Measurements from ENCODE around the gene DNAJC4. TPM values are rescaled to one million over a fixed set of nuclear protein-coding genes. Genes with fewer than 3 reads are reported as not detected.
A peak's percentile ranks its signal among the peaks of the same experiment; 100 is the strongest.

DNAJC4 gene
- total RNA-seq, 1 experiment from 2014 or later, result 32.0 TPM

DNA sequence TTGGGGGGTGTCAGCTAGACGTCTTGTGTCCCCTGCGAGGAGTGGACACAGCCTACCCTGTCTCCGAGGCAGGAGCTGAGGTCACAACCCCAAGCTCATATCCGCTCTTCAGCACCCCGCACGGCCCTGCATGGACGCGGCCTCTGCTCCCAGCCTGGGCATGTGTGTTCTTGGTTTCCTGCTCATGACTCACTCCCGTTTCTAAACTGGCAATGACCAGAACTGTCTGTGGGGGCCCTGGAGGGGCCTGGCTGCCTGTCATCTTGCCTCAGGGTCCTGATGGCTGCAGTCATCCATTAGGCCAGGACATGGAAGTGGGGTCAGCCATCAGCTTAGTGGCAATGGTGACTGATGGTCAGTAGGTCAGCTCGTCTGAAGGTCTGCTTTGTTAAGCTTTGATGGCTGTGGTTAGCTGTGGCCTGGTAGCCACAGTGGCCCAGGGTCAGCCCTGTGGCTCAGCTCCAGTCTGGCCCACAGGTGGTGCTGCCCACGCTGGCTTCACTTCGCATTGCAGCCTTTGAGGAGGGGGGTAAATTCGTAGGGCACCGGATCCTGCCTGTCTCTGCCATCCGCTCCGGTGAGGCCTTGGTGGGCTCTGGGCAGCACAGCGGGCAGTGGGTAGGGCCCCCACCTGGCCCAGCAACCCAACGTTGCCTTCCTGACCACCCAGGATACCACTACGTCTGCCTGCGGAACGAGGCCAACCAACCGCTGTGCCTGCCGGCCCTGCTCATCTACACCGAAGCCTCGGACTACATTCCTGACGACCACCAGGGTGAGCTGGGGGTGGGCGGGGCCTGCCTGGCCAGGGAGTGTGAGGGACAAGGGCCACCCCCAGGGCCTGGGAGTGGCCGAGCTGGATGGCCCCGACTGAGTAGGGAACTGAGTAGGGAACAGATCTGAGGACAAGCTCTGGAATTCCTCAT is 32.9 kb downstream of the DNAJC4 start:
- Histone ChIP-seq H3K9me3 (ENCODE audit: low read length) (no peaks in the 10 kb centered on the region), H3K9me2 (replicated peaks; ENCODE audit: insufficient read depth, low read length) (no peaks in the 10 kb centered on the region), H2AFZ (ENCODE audit: low read length) (no peak overlapping the region), H3K4me3 (ENCODE audit: low read length) (no peak overlapping the region), H3K4me2 (ENCODE audit: low read depth, low read length, poor library complexity, severe bottlenecking) (no peak overlapping the region), H3K27me3 (ENCODE audit: low read length) (no peaks in the 10 kb centered on the region), H3K27ac (ENCODE audit: low read length) (no peak overlapping the region), H3K4me1 (ENCODE audit: low read length) (peaks cover 12% of the 10 kb centered on the region), H4K20me1 (ENCODE audit: insufficient read depth, low read depth, low read length) (no peaks in the 10 kb centered on the region), H3K36me3 (ENCODE audit: insufficient read depth, low read length) (no peaks in the 10 kb centered on the region), H3K9ac (ENCODE audit: low read length) (no peak overlapping the region), H3K79me2 (ENCODE audit: low read length) (no peaks in the 10 kb centered on the region)
- no peak for DNase-seq

DNA sequence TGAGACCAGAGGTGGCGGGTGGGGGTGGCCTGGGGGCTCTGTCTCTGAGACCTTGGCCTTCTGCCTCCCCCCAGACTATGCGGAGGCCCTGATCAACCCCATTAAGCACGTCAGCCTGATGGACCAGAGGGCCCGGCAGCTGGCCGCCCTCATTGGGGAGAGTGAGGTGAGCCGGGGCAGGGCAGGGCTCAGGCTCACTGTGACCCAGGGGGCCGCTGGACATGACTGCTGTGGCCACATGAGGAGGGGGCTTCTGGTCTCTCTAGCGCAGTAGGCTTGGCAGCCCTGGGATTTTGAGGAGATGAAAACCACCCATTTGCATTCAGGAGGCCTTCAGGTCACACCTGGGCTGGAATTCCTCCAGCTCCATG is 33.6 kb downstream of the DNAJC4 start:
- Histone ChIP-seq H3K9ac (ENCODE audit: low read length) (no peak overlapping the region), H3K9me2 (replicated peaks; ENCODE audit: insufficient read depth, low read length) (no peaks in the 10 kb centered on the region), H3K9me3 (ENCODE audit: low read length) (no peaks in the 10 kb centered on the region), H2AFZ (ENCODE audit: low read length) (no peak overlapping the region), H4K20me1 (ENCODE audit: insufficient read depth, low read depth, low read length) (no peaks in the 10 kb centered on the region), H3K4me1 (ENCODE audit: low read length) (peaks cover 19% of the 10 kb centered on the region), H3K27me3 (ENCODE audit: low read length) (no peaks in the 10 kb centered on the region), H3K4me2 (ENCODE audit: low read depth, low read length, poor library complexity, severe bottlenecking) (no peak overlapping the region), H3K4me3 (ENCODE audit: low read length) (no peak overlapping the region), H3K79me2 (ENCODE audit: low read length) (peaks cover 6% of the 10 kb centered on the region), H3K27ac (ENCODE audit: low read length) (no peak overlapping the region), H3K36me3 (ENCODE audit: insufficient read depth, low read length) (no peaks in the 10 kb centered on the region)
- no peak for DNase-seq

DNA sequence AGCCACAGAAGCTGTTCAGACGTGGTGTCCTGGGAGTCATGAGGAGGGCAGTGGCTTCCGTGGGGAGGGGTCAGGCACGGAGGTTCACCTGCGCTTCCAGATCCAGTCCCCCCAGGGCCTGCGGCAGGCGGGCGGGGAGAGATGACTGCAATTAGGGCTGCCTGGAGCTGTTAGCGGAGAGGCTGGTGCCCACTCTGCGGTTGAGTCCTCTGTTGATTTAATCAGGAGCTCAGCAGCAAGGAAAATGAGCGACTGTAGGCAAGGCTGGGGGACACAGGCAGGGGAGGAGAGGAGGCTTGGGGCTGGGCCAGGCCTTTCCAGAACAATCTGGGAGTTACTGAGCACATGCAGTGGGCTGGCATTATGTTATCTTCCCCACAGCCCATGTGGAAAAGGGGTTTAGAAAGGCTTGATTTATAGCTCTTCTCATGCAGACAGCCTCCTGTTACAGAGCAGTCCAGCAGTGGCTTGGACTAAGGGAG is 34.1 kb downstream of the DNAJC4 start:
- Histone ChIP-seq H3K9ac (ENCODE audit: low read length) (no peak overlapping the region), H3K4me2 (ENCODE audit: low read depth, low read length, poor library complexity, severe bottlenecking) (no peak overlapping the region), H3K4me1 (ENCODE audit: low read length) (peaks cover 21% of the 10 kb centered on the region), H3K27ac (ENCODE audit: low read length) (no peak overlapping the region), H3K9me3 (ENCODE audit: low read length) (no peaks in the 10 kb centered on the region), H3K9me2 (replicated peaks; ENCODE audit: insufficient read depth, low read length) (no peaks in the 10 kb centered on the region), H3K79me2 (ENCODE audit: low read length) (peaks cover 6% of the 10 kb centered on the region), H2AFZ (ENCODE audit: low read length) (no peak overlapping the region), H4K20me1 (ENCODE audit: insufficient read depth, low read depth, low read length) (no peaks in the 10 kb centered on the region), H3K4me3 (ENCODE audit: low read length) (no peak overlapping the region), H3K27me3 (ENCODE audit: low read length) (no peaks in the 10 kb centered on the region), H3K36me3 (ENCODE audit: insufficient read depth, low read length) (no peaks in the 10 kb centered on the region)
- DNase-seq, result no peak

DNA sequence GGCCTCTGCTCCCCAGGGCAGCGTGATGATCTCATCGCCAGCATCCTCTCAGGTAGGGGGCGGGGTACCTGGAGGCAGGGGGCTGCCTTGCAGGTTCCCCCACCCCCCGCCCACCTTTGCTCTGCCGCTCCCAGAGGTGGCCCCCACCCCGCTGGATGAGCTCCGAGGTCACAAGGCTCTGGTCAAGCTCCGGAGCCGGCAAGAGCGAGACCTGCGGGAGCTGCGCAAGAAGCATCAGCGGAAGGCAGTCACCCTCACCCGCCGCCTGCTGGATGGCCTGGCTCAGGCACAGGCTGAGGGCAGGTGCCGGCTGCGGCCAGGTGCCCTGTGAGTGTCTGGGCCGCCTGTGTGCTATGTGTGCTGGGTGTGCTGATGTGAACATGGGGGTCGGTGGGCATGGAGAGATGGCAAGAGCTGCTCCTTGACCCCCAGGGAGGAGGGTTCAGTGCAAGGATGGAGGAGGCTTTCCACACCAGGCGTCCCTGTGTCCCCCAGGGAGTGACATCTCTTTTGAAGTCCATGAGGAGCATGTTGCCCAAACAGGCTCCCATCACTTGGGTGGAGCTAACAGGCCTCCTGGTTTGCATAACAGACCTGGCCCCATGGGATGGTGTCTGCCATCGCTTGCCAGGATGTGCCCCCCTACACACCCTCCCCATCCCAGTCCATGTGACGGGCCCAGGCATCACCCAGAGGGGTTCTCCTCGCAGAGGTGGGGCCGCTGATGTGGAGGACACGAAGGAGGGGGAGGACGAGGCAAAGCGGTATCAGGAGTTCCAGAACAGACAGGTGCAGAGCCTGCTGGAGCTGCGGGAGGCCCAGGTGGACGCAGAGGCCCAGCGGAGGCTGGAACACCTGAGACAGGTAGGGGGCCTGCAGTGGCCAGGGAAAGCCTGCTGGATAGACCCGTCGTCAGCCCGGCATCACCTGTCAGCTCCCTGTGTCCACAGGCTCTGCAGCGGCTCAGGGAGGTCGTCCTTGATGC is 35.1 kb downstream of the DNAJC4 start:
- H3K4me3 ChIP-seq (ENCODE audit: low read length), result no peak overlapping the region
- H3K27ac ChIP-seq (ENCODE audit: low read length), result no peak overlapping the region
- no peak overlapping the region for H3K4me2 ChIP-seq (ENCODE audit: low read depth, low read length, poor library complexity, severe bottlenecking)
- no peaks in the 10 kb centered on the region for H4K20me1 ChIP-seq (ENCODE audit: insufficient read depth, low read depth, low read length)
- no peaks in the 10 kb centered on the region for H3K27me3 ChIP-seq (ENCODE audit: low read length)
- no peaks in the 10 kb centered on the region for H3K9me3 ChIP-seq (ENCODE audit: low read length)
- H2AFZ ChIP-seq (ENCODE audit: low read length), result no peak overlapping the region
- H3K9me2 ChIP-seq (replicated peaks; ENCODE audit: insufficient read depth, low read length), result no peaks in the 10 kb centered on the region
- peak; percentile 64 for DNase-seq
- peaks cover 6% of the 10 kb centered on the region for H3K79me2 ChIP-seq (ENCODE audit: low read length)
- no peaks in the 10 kb centered on the region for H3K36me3 ChIP-seq (ENCODE audit: insufficient read depth, low read length)
- H3K4me1 ChIP-seq (ENCODE audit: low read length), result peaks cover 21% of the 10 kb centered on the region
- H3K9ac ChIP-seq (ENCODE audit: low read length), result 0 out of 2 replicates have a peak overlapping the region, but pooled peaks have one; percentile 10

DNA sequence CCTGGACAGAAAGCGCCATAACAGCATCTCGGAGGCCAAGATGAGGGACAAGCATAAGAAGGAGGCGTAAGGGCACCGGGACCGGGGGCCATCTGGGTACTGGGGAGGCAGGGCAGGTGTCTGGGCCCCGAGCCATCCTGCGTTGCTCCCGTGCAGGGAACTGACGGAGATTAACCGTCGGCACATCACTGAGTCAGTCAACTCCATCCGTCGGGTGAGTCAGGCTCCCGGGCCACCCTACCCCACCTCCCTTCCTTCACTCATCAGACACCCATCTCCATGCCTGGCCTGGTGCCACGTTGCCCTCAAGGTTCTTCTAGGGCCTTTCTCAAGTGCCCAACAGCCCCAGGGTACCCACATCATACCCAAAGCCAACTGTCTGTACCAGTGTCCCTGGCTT is 36.0 kb downstream of the DNAJC4 start:
- H3K27me3 ChIP-seq (ENCODE audit: low read length), result no peaks in the 10 kb centered on the region
- H3K9me2 ChIP-seq (replicated peaks; ENCODE audit: insufficient read depth, low read length), result no peaks in the 10 kb centered on the region
- no peak for DNase-seq
- no peak overlapping the region for H3K4me2 ChIP-seq (ENCODE audit: low read depth, low read length, poor library complexity, severe bottlenecking)
- no peaks in the 10 kb centered on the region for H3K9me3 ChIP-seq (ENCODE audit: low read length)
- peaks cover 6% of the 10 kb centered on the region for H3K79me2 ChIP-seq (ENCODE audit: low read length)
- H3K9ac ChIP-seq (ENCODE audit: low read length), result no peak overlapping the region
- H3K36me3 ChIP-seq (ENCODE audit: insufficient read depth, low read length), result no peaks in the 10 kb centered on the region
- no peak overlapping the region for H2AFZ ChIP-seq (ENCODE audit: low read length)
- H4K20me1 ChIP-seq (ENCODE audit: insufficient read depth, low read depth, low read length), result no peaks in the 10 kb centered on the region
- H3K4me3 ChIP-seq (ENCODE audit: low read length), result no peak overlapping the region
- peaks cover 21% of the 10 kb centered on the region for H3K4me1 ChIP-seq (ENCODE audit: low read length)
- no peak overlapping the region for H3K27ac ChIP-seq (ENCODE audit: low read length)

DNA sequence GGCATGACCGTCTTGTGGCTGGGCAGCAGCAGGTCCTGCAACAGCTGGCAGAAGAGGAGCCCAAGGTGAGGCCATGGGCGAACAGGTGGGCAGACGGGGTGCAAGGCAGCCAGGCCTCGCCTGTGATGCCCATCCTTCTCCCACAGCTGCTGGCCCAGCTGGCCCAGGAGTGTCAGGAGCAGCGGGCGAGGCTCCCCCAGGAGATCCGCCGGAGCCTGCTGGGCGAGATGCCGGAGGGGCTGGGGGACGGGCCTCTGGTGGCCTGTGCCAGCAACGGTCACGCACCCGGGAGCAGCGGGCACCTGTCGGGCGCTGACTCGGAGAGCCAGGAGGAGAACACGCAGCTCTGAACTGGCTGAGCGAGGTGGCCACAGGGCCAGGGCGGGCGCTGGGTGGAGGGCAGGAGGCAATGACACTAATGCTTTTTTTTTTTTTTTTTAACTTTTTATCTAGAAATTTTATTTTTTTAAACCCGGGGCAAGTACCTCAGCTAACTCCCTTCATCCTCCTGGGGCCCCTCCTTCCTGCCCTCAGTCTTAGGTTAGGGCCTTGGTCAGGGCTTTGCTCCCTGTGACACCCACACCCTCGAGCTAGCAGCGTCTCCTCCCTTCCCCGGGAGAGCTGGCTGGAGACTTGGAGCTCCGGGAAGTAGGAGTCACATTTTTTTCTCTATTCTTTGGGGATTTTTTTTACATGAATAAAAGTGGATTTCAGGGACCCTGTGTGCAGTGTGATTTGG is 37.0 kb downstream of the DNAJC4 start:
- no peaks in the 10 kb centered on the region for H3K36me3 ChIP-seq (ENCODE audit: insufficient read depth, low read length)
- no peak for DNase-seq
- H2AFZ ChIP-seq (ENCODE audit: low read length), result no peak overlapping the region
- H3K27ac ChIP-seq (ENCODE audit: low read length), result no peak overlapping the region
- peaks cover 8% of the 10 kb centered on the region for H3K79me2 ChIP-seq (ENCODE audit: low read length)
- H3K4me3 ChIP-seq (ENCODE audit: low read length), result no peak overlapping the region
- H3K4me2 ChIP-seq (ENCODE audit: low read depth, low read length, poor library complexity, severe bottlenecking), result no peak overlapping the region
- no peaks in the 10 kb centered on the region for H3K9me2 ChIP-seq (replicated peaks; ENCODE audit: insufficient read depth, low read length)
- H3K9me3 ChIP-seq (ENCODE audit: low read length), result no peaks in the 10 kb centered on the region
- no peak overlapping the region; the same call in 1 of the 2 replicates for H3K9ac ChIP-seq (ENCODE audit: low read length)
- no peaks in the 10 kb centered on the region for H3K27me3 ChIP-seq (ENCODE audit: low read length)
- H4K20me1 ChIP-seq (ENCODE audit: insufficient read depth, low read depth, low read length), result no peaks in the 10 kb centered on the region
- peaks cover 29% of the 10 kb centered on the region for H3K4me1 ChIP-seq (ENCODE audit: low read length)

DNA sequence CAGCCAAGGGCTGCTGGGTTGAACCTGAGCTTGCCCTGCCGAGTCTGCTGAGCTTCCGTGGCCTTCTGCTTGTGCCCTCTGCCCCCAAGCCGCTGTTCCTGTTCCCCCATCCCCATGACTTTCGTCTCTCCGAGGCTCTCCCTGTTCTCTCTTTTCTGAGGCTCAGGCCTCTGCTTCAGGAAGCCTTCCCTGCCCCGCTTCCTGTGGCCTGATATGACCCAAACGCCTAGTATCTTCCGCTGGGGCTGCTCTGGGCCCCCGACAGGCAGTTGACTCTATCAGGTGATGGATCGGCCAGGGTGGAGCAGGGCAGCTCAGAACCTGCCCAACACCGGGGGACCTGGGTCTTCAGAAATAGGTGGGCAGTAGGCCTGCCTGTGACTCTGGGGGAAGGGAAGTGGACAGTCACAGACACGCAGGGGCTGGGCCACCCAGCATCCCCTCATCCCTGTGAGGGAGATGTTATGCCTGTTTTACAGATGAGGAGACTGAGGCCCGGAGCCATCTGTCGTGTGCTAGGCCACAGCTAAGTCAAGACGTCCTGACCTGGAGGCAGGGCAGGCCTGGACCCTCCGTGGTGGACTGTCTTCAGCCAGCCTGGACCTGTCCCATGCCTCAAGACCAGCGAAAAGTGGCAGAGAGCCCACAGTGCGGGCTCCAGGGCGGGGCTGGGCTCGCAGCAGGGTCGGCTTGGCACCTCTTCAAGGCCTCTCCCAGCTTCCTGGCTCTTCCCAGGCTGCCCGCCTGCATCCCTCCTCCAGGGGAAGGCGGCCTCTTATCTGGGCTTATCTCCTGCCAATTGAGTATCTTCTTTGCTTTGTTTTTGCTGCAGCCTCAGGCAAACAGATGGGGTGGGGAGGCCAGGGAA is 37.9 kb downstream of the DNAJC4 start:
- H3K27me3 ChIP-seq (ENCODE audit: low read length), result no peaks in the 10 kb centered on the region
- no peaks in the 10 kb centered on the region for H3K9me3 ChIP-seq (ENCODE audit: low read length)
- H3K4me3 ChIP-seq (ENCODE audit: low read length), result peak overlapping the region; percentile 85
- H3K4me2 ChIP-seq (ENCODE audit: low read depth, low read length, poor library complexity, severe bottlenecking), result peak overlapping the region; percentile 92
- no peaks in the 10 kb centered on the region for H3K36me3 ChIP-seq (ENCODE audit: insufficient read depth, low read length)
- H3K9ac ChIP-seq (ENCODE audit: low read length), result peak overlapping the region; percentile 90
- no peaks in the 10 kb centered on the region for H3K9me2 ChIP-seq (replicated peaks; ENCODE audit: insufficient read depth, low read length)
- H4K20me1 ChIP-seq (ENCODE audit: insufficient read depth, low read depth, low read length), result no peaks in the 10 kb centered on the region
- H2AFZ ChIP-seq (ENCODE audit: low read length), result no peak overlapping the region
- peaks cover 12% of the 10 kb centered on the region for H3K79me2 ChIP-seq (ENCODE audit: low read length)
- DNase-seq, result no peak
- H3K27ac ChIP-seq (ENCODE audit: low read length), result peak overlapping the region; percentile 82; the same call in 1 of the 2 replicates
- peaks cover 33% of the 10 kb centered on the region for H3K4me1 ChIP-seq (ENCODE audit: low read length)
